Stimulated activated naive B cell treated with anti-CD40 and anti-IgM and Interleukin-4, amounts not matched to agents 10 μg/mL and 1 μg/mL and 100 μg/mL, for 72 hours (primary cell): ENCODE results near the gene RFC1.
"Not testable (repeated sequence)": the region's sequence is repeated elsewhere in the genome, so short reads cannot be mapped to it uniquely, and the experiment has no call there.

Source experiments
- ATAC-seq, 2 donors: fragments of 150-1000 bp; cut with Tn5 transposase; replicated peaks; 2 replicates each; pipeline ENCODE4 v1.10.0; 2021; ENCODE audit warnings: moderate library complexity in 1 of 2
- DNase-seq: peaks from one replicate; pipeline ENCODE4 v3.0.0; 2021
- H3K27ac Mint-ChIP-seq: one replicate; pipeline ENCODE4 v1.8.0; 2022; ENCODE audit warnings: mild to moderate bottlenecking, mixed read lengths
- H3K27me3 Mint-ChIP-seq, 2 donors: one replicate each; pipeline ENCODE4 v1.8.0; 2022; ENCODE audit warnings: mixed read lengths in 2 of 2
- H3K36me3 Mint-ChIP-seq, 2 donors: one replicate each; pipeline ENCODE4 v1.8.0; 2022; ENCODE audit warnings: mixed read lengths in 2 of 2, mild to moderate bottlenecking in 1 of 2
- H3K4me1 Mint-ChIP-seq, 2 donors: one replicate each; pipeline ENCODE4 v1.8.0; 2022; ENCODE audit warnings: mixed read lengths in 2 of 2, mild to moderate bottlenecking in 1 of 2
- H3K4me3 Mint-ChIP-seq, 2 donors: one replicate each; pipeline ENCODE4 v1.8.0; 2022; ENCODE audit warnings: mild to moderate bottlenecking in 2 of 2, mixed read lengths in 2 of 2, moderate library complexity in 1 of 2
- H3K9me3 Mint-ChIP-seq, 2 donors: one replicate each; pipeline ENCODE4 v1.8.0; 2022; ENCODE audit warnings: mixed read lengths in 2 of 2, mild to moderate bottlenecking in 1 of 2

RFC1 gene

GRCh38 chr4:39367166-39367565 is 1.0 kb upstream of the RFC1 start:
- H3K27me3 Mint-ChIP-seq: no peaks in the 10 kb centered on the region
- peak overlapping the region in 1 of 2 donors; percentile 22 for H3K4me3 Mint-ChIP-seq
- peaks cover 18 to 42% of the 10 kb centered on the region in 2 donors for H3K4me1 Mint-ChIP-seq
- no peak overlapping the region for H3K27ac Mint-ChIP-seq
- peaks cover 15 to 16% of the 10 kb centered on the region in 2 donors for H3K9me3 Mint-ChIP-seq
- H3K36me3 Mint-ChIP-seq: peaks cover 4 to 12% of the 10 kb centered on the region in 2 donors
- DNase-seq (no peak), ATAC-seq (no peak)

- peak in 1 of 2 donors; percentile 9 for ATAC-seq
- Mint-ChIP-seq H3K36me3 (peaks cover 0 to 3% of the 10 kb centered on the region in 2 donors), H3K4me3 (peak overlapping the region; percentile 93 to 97), H3K27ac (peak overlapping the region; percentile 97), H3K9me3 (peaks cover 3 to 5% of the 10 kb centered on the region in 2 donors), H3K4me1 (peaks cover 19 to 43% of the 10 kb centered on the region in 2 donors), H3K27me3 (no peaks in the 10 kb centered on the region)
- no peak for DNase-seq
Observed at GRCh38 chr4:39365360-39365759, 802 bp downstream of the RFC1 start.

GRCh38 chr4:39363773-39364393 is 2.3 kb downstream of the RFC1 start:
- peak overlapping the region; percentile 48 to 61 for H3K4me3 Mint-ChIP-seq
- no peak for DNase-seq
- peak overlapping the region; percentile 84 for H3K27ac Mint-ChIP-seq
- ATAC-seq: peak; percentile 44 to 69
- H3K4me1 Mint-ChIP-seq: peaks cover 21 to 52% of the 10 kb centered on the region in 2 donors
- H3K9me3 Mint-ChIP-seq: peaks cover 0 to 4% of the 10 kb centered on the region in 2 donors
- no peaks in the 10 kb centered on the region for H3K27me3 Mint-ChIP-seq
- H3K36me3 Mint-ChIP-seq: peaks cover 3% of the 10 kb centered on the region in 2 donors

- Mint-ChIP-seq H3K27ac (no peak overlapping the region), H3K4me3 (no peak overlapping the region), H3K36me3 (peaks cover 3 to 7% of the 10 kb centered on the region in 2 donors), H3K4me1 (peaks cover 25 to 58% of the 10 kb centered on the region in 2 donors), H3K27me3 (no peaks in the 10 kb centered on the region), H3K9me3 (peaks cover 0 to 4% of the 10 kb centered on the region in 2 donors)
- DNase-seq (no peak), ATAC-seq (no peak)
Observed at GRCh38 chr4:39362827-39363226, 3.3 kb downstream of the RFC1 start.

GRCh38 chr4:39360611-39361010 is 5.6 kb downstream of the RFC1 start:
- DNase-seq, H3K27ac Mint-ChIP-seq, H3K36me3 Mint-ChIP-seq, H3K27me3 Mint-ChIP-seq, H3K9me3 Mint-ChIP-seq, H3K4me3 Mint-ChIP-seq: not testable (repeated sequence)
- H3K4me1 Mint-ChIP-seq: peaks cover 24 to 57% of the 10 kb centered on the region in 2 donors
- ATAC-seq: peak; percentile 66 to 74

- Mint-ChIP-seq H3K4me1 (peaks cover 28 to 61% of the 10 kb centered on the region in 2 donors), H3K27me3 (no peaks in the 10 kb centered on the region), H3K27ac (peak overlapping the region; percentile 59), H3K4me3 (no peak overlapping the region), H3K9me3 (peaks cover 0 to 3% of the 10 kb centered on the region in 2 donors), H3K36me3 (peaks cover 4 to 14% of the 10 kb centered on the region in 2 donors)
- DNase-seq (no peak), ATAC-seq (peak; percentile 52 to 53)
Observed at GRCh38 chr4:39357002-39357401, 9.2 kb downstream of the RFC1 start.

DNA sequence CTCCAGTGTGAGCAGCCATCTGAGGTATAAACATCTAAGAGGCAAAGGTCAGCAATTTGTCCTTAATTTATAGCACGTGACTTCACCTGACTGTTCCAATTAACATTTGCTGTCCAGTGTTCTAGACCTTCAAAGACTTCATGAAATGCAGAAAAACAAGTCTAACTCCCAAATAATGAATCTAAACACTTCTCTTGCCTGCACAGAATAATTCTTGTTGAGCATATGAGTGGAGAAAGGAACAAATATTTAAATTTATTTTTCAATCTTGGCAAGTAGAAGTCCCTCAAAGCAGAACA is 12.0 kb downstream of the RFC1 start:
- ATAC-seq: no peak
- no peak for DNase-seq
- H3K36me3 Mint-ChIP-seq: peaks cover 15 to 32% of the 10 kb centered on the region in 2 donors
- no peaks in the 10 kb centered on the region for H3K27me3 Mint-ChIP-seq
- peaks cover 29 to 55% of the 10 kb centered on the region in 2 donors for H3K4me1 Mint-ChIP-seq
- peak overlapping the region; percentile 61 to 67 for H3K4me3 Mint-ChIP-seq
- peak overlapping the region; percentile 86 for H3K27ac Mint-ChIP-seq
- H3K9me3 Mint-ChIP-seq: peaks cover 4 to 6% of the 10 kb centered on the region in 2 donors

GRCh38 chr4:39353478-39354253 is 12.5 kb downstream of the RFC1 start:
- H3K27me3 Mint-ChIP-seq: no peaks in the 10 kb centered on the region
- ATAC-seq (peak; percentile 89 to 90), DNase-seq (no peak)
- H3K36me3 Mint-ChIP-seq: peaks cover 20 to 31% of the 10 kb centered on the region in 2 donors
- peaks cover 29 to 50% of the 10 kb centered on the region in 2 donors for H3K4me1 Mint-ChIP-seq
- peak overlapping the region; percentile 61 to 67 for H3K4me3 Mint-ChIP-seq
- H3K27ac Mint-ChIP-seq: peak overlapping the region; percentile 86
- peaks cover 3 to 4% of the 10 kb centered on the region in 2 donors for H3K9me3 Mint-ChIP-seq

DNA sequence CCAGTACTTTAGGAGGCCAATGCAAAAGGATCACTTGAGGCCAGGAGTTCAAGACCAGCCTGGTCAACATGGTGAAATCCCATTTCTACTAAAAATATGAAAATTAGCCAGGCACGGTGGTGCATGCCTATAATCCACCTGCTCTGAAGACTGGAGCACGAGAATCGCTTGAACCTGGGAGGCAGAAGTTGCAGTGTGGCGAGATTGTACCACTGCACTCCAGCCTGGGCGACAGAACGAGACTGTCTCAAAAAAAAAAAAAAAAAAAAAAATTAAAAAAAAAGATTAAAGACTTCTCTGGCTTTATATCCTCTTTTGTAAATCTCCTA is 13.0 kb downstream of the RFC1 start:
- peaks cover 24 to 34% of the 10 kb centered on the region in 2 donors for H3K36me3 Mint-ChIP-seq

DNA sequence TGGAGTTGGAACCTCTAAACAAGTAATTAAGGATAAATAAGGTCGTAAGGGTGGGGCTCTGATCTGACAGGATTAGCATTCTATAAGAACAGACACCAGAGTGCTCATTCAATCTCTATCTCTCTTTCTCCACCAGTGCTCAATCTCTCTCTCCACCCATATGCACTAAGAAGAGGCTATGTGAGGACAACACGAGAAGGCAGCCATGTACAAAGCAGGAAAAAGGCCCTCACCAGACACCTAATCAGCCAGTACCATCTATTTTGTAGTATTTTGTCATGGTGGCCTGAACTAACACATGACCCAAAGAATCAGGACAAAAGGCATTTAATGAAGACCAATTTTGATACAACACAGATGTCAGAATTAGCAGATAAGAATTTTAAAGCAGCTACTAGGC is 16.8 kb downstream of the RFC1 start:
- peaks cover 23 to 30% of the 10 kb centered on the region in 2 donors for H3K4me1 Mint-ChIP-seq

More for the DNA sequence above, 13.0 kb downstream of the RFC1 start:
- not testable (repeated sequence) for DNase-seq, H3K27me3 Mint-ChIP-seq, H3K9me3 Mint-ChIP-seq
- Mint-ChIP-seq H3K4me1 (peaks cover 28 to 46% of the 10 kb centered on the region in 2 donors), H3K4me3 (peak overlapping the region; percentile 61 to 67), H3K27ac (peak overlapping the region; percentile 86)
- ATAC-seq: peak; percentile 31 to 44

DNA sequence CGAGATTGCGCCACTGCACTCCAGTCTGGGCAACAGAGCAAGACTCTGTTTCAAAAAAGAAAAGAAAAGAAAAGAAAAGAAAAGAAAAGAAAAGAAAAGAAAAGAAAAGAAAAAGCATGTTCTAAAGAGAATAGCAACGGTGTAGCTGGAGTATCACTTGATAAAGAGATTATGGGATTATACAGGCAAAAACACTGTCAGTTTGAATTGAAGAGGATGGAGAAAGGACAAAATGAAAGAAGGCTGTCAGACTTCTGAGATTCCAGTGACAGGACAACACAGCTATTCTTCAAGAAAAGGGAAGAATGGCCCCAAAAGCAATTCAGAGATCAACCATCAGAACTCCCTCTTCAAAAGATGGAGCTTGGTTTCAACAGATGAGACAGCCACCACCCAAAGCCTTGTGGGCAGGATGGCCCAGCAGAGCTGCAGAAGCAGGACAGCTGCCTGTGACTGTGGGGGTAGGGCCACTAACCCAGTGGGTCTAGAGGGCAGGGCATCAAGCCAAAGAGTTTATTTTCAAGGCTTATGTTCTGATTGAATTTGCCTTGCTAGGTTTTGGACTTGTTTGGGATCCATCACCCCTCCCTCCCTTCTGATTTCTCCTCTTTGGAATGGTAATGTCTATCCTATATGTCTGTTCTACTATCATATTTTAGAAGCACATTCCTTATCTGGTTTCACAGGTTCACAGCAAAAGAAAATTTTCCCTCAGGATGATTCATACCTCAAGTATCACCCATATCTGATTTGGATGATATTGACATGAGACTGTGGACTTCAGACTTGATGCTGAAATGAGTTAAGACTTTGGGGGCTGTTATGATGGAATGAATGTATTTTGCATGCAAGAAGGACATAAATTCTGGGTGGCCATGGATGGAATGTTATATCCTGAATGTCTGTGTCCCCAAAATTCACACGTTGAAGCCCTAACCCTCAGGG is 17.5 kb downstream of the RFC1 start:
- H3K27me3 Mint-ChIP-seq: no peaks in the 10 kb centered on the region
- H3K9me3 Mint-ChIP-seq: peaks cover 3 to 4% of the 10 kb centered on the region in 2 donors
- peaks cover 17 to 24% of the 10 kb centered on the region in 2 donors for H3K4me1 Mint-ChIP-seq
- ATAC-seq: no peak
- H3K27ac Mint-ChIP-seq: peak overlapping the region; percentile 51
- DNase-seq: no peak
- no peak overlapping the region for H3K4me3 Mint-ChIP-seq
- H3K36me3 Mint-ChIP-seq: peaks cover 32 to 48% of the 10 kb centered on the region in 2 donors

More for the DNA sequence above, 16.8 kb downstream of the RFC1 start:
- Mint-ChIP-seq H3K4me3 (no peak overlapping the region), H3K9me3 (peaks cover 3 to 4% of the 10 kb centered on the region in 2 donors), H3K27me3 (no peaks in the 10 kb centered on the region), H3K27ac (peak overlapping the region; percentile 57), H3K36me3 (peaks cover 28 to 43% of the 10 kb centered on the region in 2 donors)
- ATAC-seq: no peak
- DNase-seq: no peak

DNA sequence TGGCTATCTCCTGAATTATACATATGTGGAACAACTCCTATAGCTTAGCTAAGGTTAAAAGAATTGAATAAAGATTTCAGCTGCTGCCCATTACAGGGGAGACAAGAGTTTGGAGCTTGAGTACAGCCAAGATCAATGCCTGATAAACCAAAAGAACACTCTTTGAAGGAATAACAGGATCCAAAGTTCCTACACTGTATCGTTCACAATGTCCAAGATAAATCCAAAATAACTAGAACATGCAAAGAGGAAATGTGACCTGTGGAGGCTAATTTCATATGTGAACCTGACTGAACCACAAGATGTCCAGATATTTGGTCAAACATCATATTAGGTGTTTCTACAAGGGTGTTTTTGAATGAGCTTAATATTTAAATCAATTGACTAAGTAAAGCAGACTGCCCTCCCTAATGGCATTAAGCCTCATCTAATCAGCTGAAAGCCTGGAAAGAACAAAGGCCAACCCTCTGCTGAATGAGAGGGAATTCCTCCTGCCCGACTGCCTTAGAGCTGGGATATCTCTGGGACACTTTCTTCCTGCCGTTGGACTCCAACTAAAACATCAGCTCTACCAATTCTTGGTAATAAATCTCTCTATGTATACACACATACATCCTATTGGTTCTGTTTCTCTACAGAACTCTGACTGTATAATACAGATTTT is 19.2 kb downstream of the RFC1 start:
- Mint-ChIP-seq H3K4me1 (peaks cover 12 to 17% of the 10 kb centered on the region in 2 donors), H3K27ac (no peak overlapping the region), H3K36me3 (peaks cover 39 to 57% of the 10 kb centered on the region in 2 donors)

GRCh38 chr4:39342731-39343130 is 23.4 kb downstream of the RFC1 start:
- H3K9me3 Mint-ChIP-seq: no peaks in the 10 kb centered on the region
- no peak overlapping the region for H3K4me3 Mint-ChIP-seq
- H3K27me3 Mint-ChIP-seq: no peaks in the 10 kb centered on the region
- peak overlapping the region; percentile 39 for H3K27ac Mint-ChIP-seq
- peaks cover 26 to 45% of the 10 kb centered on the region in 2 donors for H3K36me3 Mint-ChIP-seq
- H3K4me1 Mint-ChIP-seq: peaks cover 7 to 21% of the 10 kb centered on the region in 2 donors
- DNase-seq (no peak), ATAC-seq (no peak)

More for the DNA sequence above, 19.2 kb downstream of the RFC1 start:
- peaks cover 3 to 4% of the 10 kb centered on the region in 2 donors for H3K9me3 Mint-ChIP-seq
- H3K4me3 Mint-ChIP-seq: no peak overlapping the region
- DNase-seq (no peak), ATAC-seq (no peak)
- no peaks in the 10 kb centered on the region for H3K27me3 Mint-ChIP-seq
